ENCODE results near the gene LRRC32.
"Not testable (repeated sequence)": the region's sequence is repeated elsewhere in the genome, so short reads cannot be mapped to it uniquely, and the experiment has no call there.

Gene LRRC32

DNA sequence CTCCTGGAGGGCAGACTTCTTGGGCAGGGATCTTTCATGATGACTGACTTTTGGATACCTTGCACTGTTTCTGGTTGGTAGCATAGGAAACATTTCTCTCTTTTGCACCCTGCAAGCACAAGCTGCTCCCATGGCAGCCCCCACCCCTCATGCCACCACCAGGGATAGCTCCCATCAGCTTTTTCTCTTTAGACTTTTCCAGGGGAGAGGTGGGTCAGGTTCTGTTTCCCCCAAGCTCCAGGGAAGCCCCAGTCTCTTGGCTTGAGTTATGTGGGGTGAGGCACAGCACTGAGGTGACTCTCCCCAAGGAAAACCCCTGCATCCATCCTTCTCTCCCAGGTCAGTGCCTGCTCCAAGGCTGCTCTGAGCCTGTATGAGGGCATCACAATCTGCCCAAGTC is 22.5 kb downstream of the LRRC32 start:
- no peak for DNase-seq (ENCODE audit: low read depth)

GRCh38 chr11:76646882-76647534 is 23.5 kb downstream of the LRRC32 start:
- no peak for DNase-seq (ENCODE audit: low read depth)

DNA sequence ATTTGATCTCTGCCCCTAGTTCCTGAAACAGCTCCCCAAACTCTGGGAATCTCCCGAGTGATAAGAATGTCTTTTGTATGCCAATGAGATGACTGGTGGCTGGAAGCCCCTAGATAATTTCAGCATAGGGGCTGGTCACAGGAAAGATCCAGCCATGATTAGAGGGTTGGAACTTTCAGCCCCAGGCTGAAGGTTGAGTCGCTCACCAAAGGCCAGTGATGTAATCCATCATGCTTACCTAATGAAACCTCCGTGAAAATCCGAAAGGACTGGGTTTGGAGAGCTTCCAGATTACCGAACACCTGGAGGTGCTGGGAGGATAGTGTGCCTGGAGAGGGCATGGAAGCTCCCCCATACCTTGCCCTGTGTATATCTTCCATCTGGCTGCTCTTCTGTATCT is 26.0 kb downstream of the LRRC32 start:
- DNase-seq (ENCODE audit: low read depth), result no peak

- DNase-seq (ENCODE audit: low read depth), result not testable (repeated sequence)
Observed at GRCh38 chr11:76643711-76644110, 26.8 kb downstream of the LRRC32 start.

GRCh38 chr11:76642341-76642740 is 28.2 kb downstream of the LRRC32 start:
- DNase-seq (ENCODE audit: low read depth), result no peak

DNA sequence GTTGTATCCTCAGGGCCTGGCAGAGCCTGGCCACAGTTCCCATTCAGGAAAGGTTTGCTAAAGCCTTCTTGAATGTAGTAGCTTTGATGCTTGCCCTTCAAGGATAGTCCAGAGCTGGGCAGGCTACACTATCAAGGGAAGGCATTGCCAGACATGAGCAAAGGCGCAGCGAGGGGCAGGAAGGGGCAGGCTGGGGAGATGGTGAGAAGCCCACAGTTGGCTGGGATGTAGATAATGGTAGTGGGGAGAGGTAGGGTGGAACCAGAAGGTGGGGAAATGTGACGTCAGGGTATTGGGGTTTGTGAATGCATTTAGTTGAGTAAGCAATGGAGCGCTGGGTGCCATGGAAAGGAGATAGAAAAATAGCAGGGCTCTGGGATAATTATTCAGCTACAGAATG is 28.6 kb downstream of the LRRC32 start:
- no peak for DNase-seq (ENCODE audit: low read depth)

DNA sequence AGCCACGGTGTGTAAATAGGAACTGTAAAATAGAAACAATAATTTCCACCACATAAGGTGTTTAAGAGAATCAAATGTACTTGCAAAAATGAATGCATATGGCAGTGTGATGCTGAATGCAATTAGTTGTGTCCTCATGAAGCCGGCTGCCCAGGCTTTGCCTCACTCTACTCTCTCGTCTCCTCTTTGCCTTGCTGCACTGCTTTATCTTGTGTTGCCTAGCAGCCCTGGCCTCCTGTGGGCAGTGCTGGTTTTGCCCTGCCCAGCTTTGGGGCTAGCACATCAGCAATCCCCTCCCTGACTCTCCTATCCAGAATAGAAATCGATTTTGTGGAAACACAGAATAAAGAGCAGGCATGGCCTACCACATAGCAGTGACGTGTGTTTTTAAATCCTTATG is 30.0 kb downstream of the LRRC32 start:
- DNase-seq (ENCODE audit: low read depth), result no peak

- no peak for DNase-seq (ENCODE audit: low read depth)
Observed at GRCh38 chr11:76639621-76640020, 30.9 kb downstream of the LRRC32 start.

DNA sequence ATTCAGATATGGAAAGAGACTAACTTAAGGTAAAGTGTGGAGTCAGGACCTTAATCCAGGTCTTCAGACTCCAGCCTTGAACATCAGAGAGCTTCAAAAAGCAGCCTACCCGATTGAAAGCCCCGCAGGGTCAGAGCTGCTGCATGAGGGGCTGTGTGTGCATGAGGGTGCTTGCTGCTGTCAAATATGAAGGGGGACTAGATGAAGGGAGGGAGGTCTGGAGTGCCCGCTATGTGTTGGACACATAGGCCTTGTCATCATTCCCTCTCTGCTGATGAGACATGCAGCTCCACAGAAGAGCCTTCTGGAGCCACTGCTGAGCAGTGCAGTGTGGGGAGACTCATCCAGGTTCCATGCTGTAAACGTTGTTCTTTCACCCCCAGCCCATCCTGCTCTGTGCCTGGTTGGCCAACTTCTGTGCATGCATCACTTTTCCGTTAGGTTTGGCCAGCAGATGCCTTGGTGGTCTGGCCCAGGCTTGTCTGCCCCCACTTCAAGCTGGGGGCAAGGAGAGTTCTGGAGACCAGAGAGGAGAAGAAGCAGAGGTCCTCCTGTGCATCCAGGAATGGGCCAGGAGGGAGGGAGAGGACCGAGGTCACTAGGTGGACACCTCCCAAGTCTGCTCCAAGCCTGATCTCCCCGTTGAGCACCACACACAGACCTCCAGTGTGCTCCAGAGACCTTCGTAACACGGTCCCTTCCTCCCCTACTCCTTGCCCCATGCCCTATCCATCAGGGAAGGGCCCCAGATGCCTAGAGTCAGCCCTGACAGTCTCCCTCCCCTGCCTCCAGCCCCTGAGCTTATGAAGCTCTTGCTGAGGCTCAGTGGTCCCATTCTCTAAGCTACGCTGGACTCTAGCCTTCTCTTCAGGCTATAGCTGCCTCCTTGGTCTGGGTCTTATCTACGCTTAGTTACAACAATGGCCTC is 32.0 kb downstream of the LRRC32 start:
- no peak for DNase-seq (ENCODE audit: low read depth)

DNA sequence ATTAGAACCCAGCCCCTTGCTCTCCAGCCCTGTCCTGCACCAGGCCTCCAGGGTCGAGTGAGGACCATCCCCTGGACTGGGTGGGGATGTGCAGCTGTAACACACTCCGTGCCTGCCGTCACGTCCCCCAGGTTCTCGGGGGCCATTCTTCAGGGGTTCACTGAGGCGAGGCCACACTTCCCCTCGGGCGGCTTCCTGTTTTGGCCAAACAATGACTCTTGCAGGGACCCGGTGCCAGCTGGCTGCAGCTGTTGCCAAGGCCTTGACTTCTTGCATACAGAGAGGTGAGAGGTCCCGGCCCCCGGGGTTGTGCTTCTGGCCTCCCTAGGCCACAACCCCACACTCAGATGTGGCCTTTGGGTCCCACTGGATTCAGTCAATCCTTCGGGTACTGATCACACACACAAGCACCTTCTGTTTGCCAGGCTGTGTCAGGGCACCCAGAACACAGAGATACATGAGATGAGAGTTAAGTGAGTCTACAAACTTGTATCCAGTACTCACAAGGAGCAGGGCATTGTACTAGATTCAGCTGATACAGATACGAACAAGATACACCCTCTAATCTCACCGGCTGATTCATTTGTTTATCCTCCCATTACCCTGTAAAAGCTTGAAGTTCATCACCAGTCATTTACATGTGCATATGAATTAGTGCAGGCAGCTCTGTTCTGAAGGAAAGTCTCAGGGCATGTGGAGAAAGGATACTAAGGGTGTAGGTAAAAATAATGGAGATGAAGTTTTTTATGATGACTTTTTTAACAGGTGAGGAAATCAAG is 32.9 kb downstream of the LRRC32 start:
- no peak for DNase-seq (ENCODE audit: low read depth)

- no peak for DNase-seq (ENCODE audit: low read depth)
Observed at GRCh38 chr11:76636826-76637460, 33.6 kb downstream of the LRRC32 start.

GRCh38 chr11:76635991-76636738 is 34.4 kb downstream of the LRRC32 start:
- DNase-seq (ENCODE audit: low read depth), result no peak

GRCh38 chr11:76634886-76635285 is 35.7 kb downstream of the LRRC32 start:
- no peak for DNase-seq (ENCODE audit: low read depth)

- no peak for DNase-seq (ENCODE audit: low read depth)
Observed at GRCh38 chr11:76632492-76632891, 38.1 kb downstream of the LRRC32 start.

- no peak for DNase-seq (ENCODE audit: low read depth)
Observed at GRCh38 chr11:76631566-76632308, 38.8 kb downstream of the LRRC32 start.

DNA sequence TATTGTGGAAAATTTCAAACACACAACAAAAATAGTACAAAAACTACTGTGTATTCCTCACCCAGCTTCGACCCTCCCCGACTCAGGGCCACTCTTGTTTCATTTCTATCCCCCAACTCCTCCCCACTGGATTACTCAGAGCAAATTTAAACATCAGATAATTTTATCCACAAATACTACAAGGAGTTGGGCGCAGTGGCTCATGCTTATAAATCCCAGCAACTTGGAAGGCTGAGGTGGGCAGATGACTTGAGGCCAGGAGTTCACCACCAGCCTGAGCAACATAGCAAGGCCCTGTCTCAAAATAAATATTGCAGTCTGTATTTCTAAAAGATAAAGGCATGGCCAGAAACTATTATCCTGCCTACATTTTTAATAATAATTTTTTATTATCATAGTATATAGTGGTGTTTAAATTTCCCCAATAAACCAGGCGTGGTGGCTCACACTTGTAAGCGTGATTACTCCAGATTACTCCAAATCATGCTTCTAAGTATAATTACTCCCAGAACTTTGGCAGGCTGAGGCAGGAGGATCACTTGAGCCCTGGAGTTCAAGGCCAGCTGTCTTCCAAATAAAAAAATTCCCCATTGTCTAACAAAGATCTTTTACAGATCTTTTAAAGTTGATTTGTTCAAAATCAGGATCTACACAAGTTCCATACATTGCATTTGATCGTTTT is 39.8 kb downstream of the LRRC32 start:
- DNase-seq (ENCODE audit: low read depth), result no peak

- no peak for DNase-seq (ENCODE audit: low read depth)
Observed at GRCh38 chr11:76629853-76630599, 40.5 kb downstream of the LRRC32 start.

- DNase-seq (ENCODE audit: low read depth), result no peak
Observed at GRCh38 chr11:76629116-76629852, 41.3 kb downstream of the LRRC32 start.
